HEK293 (cell line): ENCODE measurements around the gene DST.

Source experiments
- GLIS2 ChIP-seq: fragments of 450-650 bp; formaldehyde crosslinking; IDR thresholded peaks from 2 replicates; pipeline ENCODE4 v1.5.1; 2016; ENCODE audit warnings: missing biosample characterization, missing genetic modification characterization
- TF ChIP-seq, protein P1 (sequence below): fragments of 450-650 bp; formaldehyde crosslinking; IDR thresholded peaks from 2 replicates; pipeline ENCODE4 v1.5.1; 2016; ENCODE audit warnings: missing biosample characterization, missing genetic modification characterization, low read depth
- TF ChIP-seq, protein P2 (sequence below): fragments of 450-650 bp; formaldehyde crosslinking; IDR thresholded peaks from 2 replicates; pipeline ENCODE4 v1.5.1; 2016; ENCODE audit warnings: missing biosample characterization, missing genetic modification characterization
- TF ChIP-seq, protein P3 (sequence below): fragments of 450-650 bp; IDR thresholded peaks from 2 replicates; pipeline ENCODE4 v1.5.1; 2018; ENCODE audit warnings: missing biosample characterization, mild to moderate bottlenecking, missing genetic modification characterization

DNA sequence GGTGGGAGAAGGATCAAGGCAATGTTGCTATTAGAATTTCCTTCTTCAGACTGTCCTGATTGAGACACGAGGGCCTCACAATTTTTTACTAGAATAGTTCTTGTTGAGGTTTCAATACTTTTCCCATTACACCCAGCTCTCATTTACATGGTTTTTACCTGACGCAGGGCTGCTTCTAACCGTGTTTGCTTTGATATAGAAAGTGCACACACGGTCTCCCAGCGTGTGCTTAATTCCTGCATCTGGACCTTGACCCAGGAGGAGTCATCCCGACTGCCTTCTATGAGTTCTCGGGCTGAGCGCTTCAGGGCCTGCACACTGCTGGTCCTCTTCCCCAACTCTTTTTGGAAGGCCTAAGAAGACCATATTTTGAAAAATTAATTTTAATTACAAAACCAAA is 160.2 kb downstream of the DST start:
- TF ChIP-seq, protein P1, sequence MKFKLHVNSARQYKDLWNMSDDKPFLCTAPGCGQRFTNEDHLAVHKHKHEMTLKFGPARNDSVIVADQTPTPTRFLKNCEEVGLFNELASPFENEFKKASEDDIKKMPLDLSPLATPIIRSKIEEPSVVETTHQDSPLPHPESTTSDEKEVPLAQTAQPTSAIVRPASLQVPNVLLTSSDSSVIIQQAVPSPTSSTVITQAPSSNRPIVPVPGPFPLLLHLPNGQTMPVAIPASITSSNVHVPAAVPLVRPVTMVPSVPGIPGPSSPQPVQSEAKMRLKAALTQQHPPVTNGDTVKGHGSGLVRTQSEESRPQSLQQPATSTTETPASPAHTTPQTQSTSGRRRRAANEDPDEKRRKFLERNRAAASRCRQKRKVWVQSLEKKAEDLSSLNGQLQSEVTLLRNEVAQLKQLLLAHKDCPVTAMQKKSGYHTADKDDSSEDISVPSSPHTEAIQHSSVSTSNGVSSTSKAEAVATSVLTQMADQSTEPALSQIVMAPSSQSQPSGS = no peak
- TF ChIP-seq, protein P2, sequence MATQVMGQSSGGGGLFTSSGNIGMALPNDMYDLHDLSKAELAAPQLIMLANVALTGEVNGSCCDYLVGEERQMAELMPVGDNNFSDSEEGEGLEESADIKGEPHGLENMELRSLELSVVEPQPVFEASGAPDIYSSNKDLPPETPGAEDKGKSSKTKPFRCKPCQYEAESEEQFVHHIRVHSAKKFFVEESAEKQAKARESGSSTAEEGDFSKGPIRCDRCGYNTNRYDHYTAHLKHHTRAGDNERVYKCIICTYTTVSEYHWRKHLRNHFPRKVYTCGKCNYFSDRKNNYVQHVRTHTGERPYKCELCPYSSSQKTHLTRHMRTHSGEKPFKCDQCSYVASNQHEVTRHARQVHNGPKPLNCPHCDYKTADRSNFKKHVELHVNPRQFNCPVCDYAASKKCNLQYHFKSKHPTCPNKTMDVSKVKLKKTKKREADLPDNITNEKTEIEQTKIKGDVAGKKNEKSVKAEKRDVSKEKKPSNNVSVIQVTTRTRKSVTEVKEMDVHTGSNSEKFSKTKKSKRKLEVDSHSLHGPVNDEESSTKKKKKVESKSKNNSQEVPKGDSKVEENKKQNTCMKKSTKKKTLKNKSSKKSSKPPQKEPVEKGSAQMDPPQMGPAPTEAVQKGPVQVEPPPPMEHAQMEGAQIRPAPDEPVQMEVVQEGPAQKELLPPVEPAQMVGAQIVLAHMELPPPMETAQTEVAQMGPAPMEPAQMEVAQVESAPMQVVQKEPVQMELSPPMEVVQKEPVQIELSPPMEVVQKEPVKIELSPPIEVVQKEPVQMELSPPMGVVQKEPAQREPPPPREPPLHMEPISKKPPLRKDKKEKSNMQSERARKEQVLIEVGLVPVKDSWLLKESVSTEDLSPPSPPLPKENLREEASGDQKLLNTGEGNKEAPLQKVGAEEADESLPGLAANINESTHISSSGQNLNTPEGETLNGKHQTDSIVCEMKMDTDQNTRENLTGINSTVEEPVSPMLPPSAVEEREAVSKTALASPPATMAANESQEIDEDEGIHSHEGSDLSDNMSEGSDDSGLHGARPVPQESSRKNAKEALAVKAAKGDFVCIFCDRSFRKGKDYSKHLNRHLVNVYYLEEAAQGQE (tag by site-specific recombination) = no peak
- TF ChIP-seq, protein P3, sequence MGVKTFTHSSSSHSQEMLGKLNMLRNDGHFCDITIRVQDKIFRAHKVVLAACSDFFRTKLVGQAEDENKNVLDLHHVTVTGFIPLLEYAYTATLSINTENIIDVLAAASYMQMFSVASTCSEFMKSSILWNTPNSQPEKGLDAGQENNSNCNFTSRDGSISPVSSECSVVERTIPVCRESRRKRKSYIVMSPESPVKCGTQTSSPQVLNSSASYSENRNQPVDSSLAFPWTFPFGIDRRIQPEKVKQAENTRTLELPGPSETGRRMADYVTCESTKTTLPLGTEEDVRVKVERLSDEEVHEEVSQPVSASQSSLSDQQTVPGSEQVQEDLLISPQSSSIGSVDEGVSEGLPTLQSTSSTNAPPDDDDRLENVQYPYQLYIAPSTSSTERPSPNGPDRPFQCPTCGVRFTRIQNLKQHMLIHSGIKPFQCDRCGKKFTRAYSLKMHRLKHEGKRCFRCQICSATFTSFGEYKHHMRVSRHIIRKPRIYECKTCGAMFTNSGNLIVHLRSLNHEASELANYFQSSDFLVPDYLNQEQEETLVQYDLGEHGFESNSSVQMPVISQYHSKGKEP (tag by site-specific recombination) = no peak
- no peak for TF ChIP-seq GLIS2 (tag by site-specific recombination)
